Measurements from ENCODE around the gene SMOC2. TPM values are rescaled to one million over a fixed set of nuclear protein-coding genes. Genes with fewer than 3 reads are reported as not detected.

The SMOC2 gene
- polyA plus RNA-seq, 1 of the 3 experiments (the other 2 are of a cell fraction) = not detected

- ChIA-PET CTCF (interaction anchor here (2.0 kb wide), 1 partner anchor 10 kb away, joined by 5 read pairs; no protein-coding TSS in a partner anchor), POLR2A (no interaction called here)
- Histone ChIP-seq H3K4me3 (ENCODE audit: low read depth in 2 of 2, low read length in 1 of 2) (no peak overlapping the region), H3K4me1 (ENCODE audit: control insufficient read depth in 1 of 2, insufficient read depth in 2 of 2, low read depth in 1 of 2, low read length in 1 of 2) (no peaks in the 10 kb centered on the region; a peak in 1 of 4 replicates), H3K4me2 (no peak overlapping the region), H3F3A (replicated peaks; ENCODE audit: insufficient read depth) (no peaks in the 10 kb centered on the region), H3K9me3 (no peaks in the 10 kb centered on the region), H3K79me2 (ENCODE audit: insufficient read depth) (no peaks in the 10 kb centered on the region), H3K9me2 (no peaks in the 10 kb centered on the region), H3K9ac (no peak overlapping the region), H4K20me1 (ENCODE audit: insufficient read depth) (no peaks in the 10 kb centered on the region), H3K27me3 (ENCODE audit: insufficient read depth) (no peaks in the 10 kb centered on the region), H3K36me3 (replicated peaks in 1 of 2; ENCODE audit: control insufficient read depth in 1 of 2, insufficient read depth in 2 of 2, low read length in 1 of 2) (no peaks in the 10 kb centered on the region), H2AFZ (ENCODE audit: low read depth) (no peak overlapping the region), H3K27ac (ENCODE audit: low read depth in 2 of 2, low read length in 1 of 2) (no peak overlapping the region)
- 45% methylated on average over 12 of the region's 16 CpGs for WGBS (ENCODE audit: low lambda C conversion rate)
- no peak for DNase-seq
- TF ChIP-seq FOXM1 (IDR thresholded peaks at IDR 0.05; ENCODE audit: low read depth) = no peak
- TF ChIP-seq TEAD4 (IDR thresholded peaks at IDR 0.05; ENCODE audit: borderline replicate concordance, insufficient read depth) = no peak
- TF ChIP-seq, protein P1, sequence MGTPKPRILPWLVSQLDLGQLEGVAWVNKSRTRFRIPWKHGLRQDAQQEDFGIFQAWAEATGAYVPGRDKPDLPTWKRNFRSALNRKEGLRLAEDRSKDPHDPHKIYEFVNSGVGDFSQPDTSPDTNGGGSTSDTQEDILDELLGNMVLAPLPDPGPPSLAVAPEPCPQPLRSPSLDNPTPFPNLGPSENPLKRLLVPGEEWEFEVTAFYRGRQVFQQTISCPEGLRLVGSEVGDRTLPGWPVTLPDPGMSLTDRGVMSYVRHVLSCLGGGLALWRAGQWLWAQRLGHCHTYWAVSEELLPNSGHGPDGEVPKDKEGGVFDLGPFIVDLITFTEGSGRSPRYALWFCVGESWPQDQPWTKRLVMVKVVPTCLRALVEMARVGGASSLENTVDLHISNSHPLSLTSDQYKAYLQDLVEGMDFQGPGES (IDR thresholded peaks at IDR 0.05; ENCODE audit: low read depth, low read length) = no peak
- TF ChIP-seq POLR2AphosphoS5 (IDR thresholded peaks at IDR 0.05; ENCODE audit: low read depth, low read length) = no peak
- TF ChIP-seq, protein P2, sequence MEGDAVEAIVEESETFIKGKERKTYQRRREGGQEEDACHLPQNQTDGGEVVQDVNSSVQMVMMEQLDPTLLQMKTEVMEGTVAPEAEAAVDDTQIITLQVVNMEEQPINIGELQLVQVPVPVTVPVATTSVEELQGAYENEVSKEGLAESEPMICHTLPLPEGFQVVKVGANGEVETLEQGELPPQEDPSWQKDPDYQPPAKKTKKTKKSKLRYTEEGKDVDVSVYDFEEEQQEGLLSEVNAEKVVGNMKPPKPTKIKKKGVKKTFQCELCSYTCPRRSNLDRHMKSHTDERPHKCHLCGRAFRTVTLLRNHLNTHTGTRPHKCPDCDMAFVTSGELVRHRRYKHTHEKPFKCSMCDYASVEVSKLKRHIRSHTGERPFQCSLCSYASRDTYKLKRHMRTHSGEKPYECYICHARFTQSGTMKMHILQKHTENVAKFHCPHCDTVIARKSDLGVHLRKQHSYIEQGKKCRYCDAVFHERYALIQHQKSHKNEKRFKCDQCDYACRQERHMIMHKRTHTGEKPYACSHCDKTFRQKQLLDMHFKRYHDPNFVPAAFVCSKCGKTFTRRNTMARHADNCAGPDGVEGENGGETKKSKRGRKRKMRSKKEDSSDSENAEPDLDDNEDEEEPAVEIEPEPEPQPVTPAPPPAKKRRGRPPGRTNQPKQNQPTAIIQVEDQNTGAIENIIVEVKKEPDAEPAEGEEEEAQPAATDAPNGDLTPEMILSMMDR (IDR thresholded peaks at IDR 0.05) = no peak
- TF ChIP-seq CHD2 (IDR thresholded peaks at IDR 0.05; ENCODE audit: low read length, partially characterized antibody) = no peak
- no peak for TF ChIP-seq FOXJ3 (CRISPR knock-in tag; IDR thresholded peaks at IDR 0.05)
- no peak for TF ChIP-seq NFIC (IDR thresholded peaks at IDR 0.05; ENCODE audit: borderline replicate concordance)
Observed at GRCh38 chr6:168606722-168607121, 165.7 kb downstream of the SMOC2 start.

GRCh38 chr6:168607272-168608112, 166.5 kb downstream of the SMOC2 start:
- no peaks in the 10 kb centered on the region for H3F3A ChIP-seq (replicated peaks; ENCODE audit: insufficient read depth)
- H3K36me3 ChIP-seq (replicated peaks in 1 of 2; ENCODE audit: control insufficient read depth in 1 of 2, insufficient read depth in 2 of 2, low read length in 1 of 2) = no peaks in the 10 kb centered on the region
- CTCF ChIA-PET = no interaction called here
- WGBS (ENCODE audit: low lambda C conversion rate) = 28% methylated on average over 12 of the region's 15 CpGs
- no peaks in the 10 kb centered on the region for H3K9me3 ChIP-seq
- no peaks in the 10 kb centered on the region for H3K9me2 ChIP-seq
- no peak for DNase-seq
- H3K9ac ChIP-seq = no peak overlapping the region
- no peak overlapping the region for H3K4me2 ChIP-seq
- H3K79me2 ChIP-seq (ENCODE audit: insufficient read depth) = no peaks in the 10 kb centered on the region
- H3K27me3 ChIP-seq (ENCODE audit: insufficient read depth) = no peaks in the 10 kb centered on the region
- H3K27ac ChIP-seq (ENCODE audit: low read depth in 2 of 2, low read length in 1 of 2) = no peak overlapping the region
- no peaks in the 10 kb centered on the region for H4K20me1 ChIP-seq (ENCODE audit: insufficient read depth)
- POLR2A ChIA-PET = no interaction called here
- H3K4me3 ChIP-seq (ENCODE audit: low read depth in 2 of 2, low read length in 1 of 2) = no peak overlapping the region
- H2AFZ ChIP-seq (ENCODE audit: low read depth) = no peak overlapping the region
- H3K4me1 ChIP-seq (ENCODE audit: control insufficient read depth in 1 of 2, insufficient read depth in 2 of 2, low read depth in 1 of 2, low read length in 1 of 2) = no peaks in the 10 kb centered on the region; a peak in 1 of 4 replicates
- TF ChIP-seq NFIC (IDR thresholded peaks at IDR 0.05; ENCODE audit: borderline replicate concordance) = no peak
- TF ChIP-seq REST (IDR thresholded peaks at IDR 0.05; ENCODE audit: low read depth, low read length) = no peak
- TF ChIP-seq SMC3 (IDR thresholded peaks at IDR 0.05; ENCODE audit: low read depth, low read length) = no peak
- TF ChIP-seq FOXM1 (IDR thresholded peaks at IDR 0.05; ENCODE audit: low read depth) = no peak
- TF ChIP-seq ZBTB33 (IDR thresholded peaks at IDR 0.05; ENCODE audit: borderline replicate concordance, low read depth) = no peak
- no peak for TF ChIP-seq PBX3 (IDR thresholded peaks at IDR 0.05)
- TF ChIP-seq SIN3A (IDR thresholded peaks at IDR 0.05; ENCODE audit: borderline replicate concordance, low read depth, low read length) = no peak
- no peak for TF ChIP-seq FOSL2 (IDR thresholded peaks at IDR 0.05; ENCODE audit: borderline replicate concordance, low read depth)
- TF ChIP-seq RCOR1 (IDR thresholded peaks at IDR 0.05; ENCODE audit: low read length) = no peak
- TF ChIP-seq TAF1 (IDR thresholded peaks at IDR 0.05; ENCODE audit: borderline replicate concordance, low read depth, low read length) = no peak
